Transverse colon (tissue), 4 donors: ENCODE measurements around the gene CACNA1G. TPM values are rescaled to one million over a fixed set of nuclear protein-coding genes. Genes with fewer than 3 reads are reported as not detected.

ENCODE experiments used
- DNase-seq: peaks from one replicate; pipeline ENCODE4 v3.0.0-alpha.2; 2019
- H3K27ac ChIP-seq, 4 donors: fragments of 200-600 bp; sonication (generic); 2 replicates each; pipeline ENCODE4 v1.5.1; 2016 to 2018; ENCODE audit warnings: inconsistent platforms in 4 of 4
- H3K27me3 ChIP-seq: fragments of 200-600 bp; sonication (generic); 2 replicates; pipeline ENCODE4 v1.5.1; 2017; ENCODE audit warnings: inconsistent platforms
- H3K36me3 ChIP-seq, 4 donors: fragments of 200-600 bp; sonication (generic); 2 replicates each; pipeline ENCODE4 v1.5.1; 2017 to 2019; ENCODE audit warnings: inconsistent platforms in 4 of 4
- H3K4me1 ChIP-seq, 4 donors: fragments of 200-600 bp; sonication (generic); 2 replicates each; pipeline ENCODE4 v1.5.1; 2017 to 2020; ENCODE audit warnings: inconsistent platforms in 4 of 4
- H3K4me3 ChIP-seq, 4 donors: fragments of 200-600 bp; sonication (generic); 1 replicate in 1 of 4; 2 replicates in 3 of 4; pipeline versions ENCODE4 v1.5.1 to v1.6.1; 2017 to 2019; ENCODE audit warnings: inconsistent platforms in 4 of 4
- H3K9me3 ChIP-seq, 2 donors: fragments of 200-600 bp; sonication (generic); 2 replicates each; pipeline ENCODE4 v1.5.1; 2017 to 2019; ENCODE audit warnings: inconsistent platforms in 2 of 2
- EP300 ChIP-seq: sonication (generic); formaldehyde crosslinking; IDR thresholded peaks from one replicate; pipeline ENCODE4 v1.6.1; 2017; ENCODE audit warnings: antibody characterized with exemption, low read depth
- POLR2A ChIP-seq: fragments of 450-650 bp; IDR thresholded peaks from one replicate; pipeline ENCODE4 v1.6.1; 2016; ENCODE audit warnings: antibody characterized with exemption, mild to moderate bottlenecking, moderate library complexity
- POLR2AphosphoS5 ChIP-seq, 3 donors: sonication (generic); formaldehyde crosslinking; IDR thresholded peaks; one replicate each; pipeline ENCODE4 v1.6.1; 2016; ENCODE audit warnings: antibody characterized with exemption in 3 of 3
- WGBS, 2 donors: methylation state at CpG; one replicate each; pipeline ENCODE4 v1.1.5; 2018; ENCODE audit warnings: low coverage in 1 of 2; 5-methylcytosine and 5-hydroxymethylcytosine counted together
- in situ Hi-C, 4 donors: fragments of 200-750 bp; cut with MboI; loops; one replicate each; pipeline versions ENCODE4 v1.15.0 to v1.15.1; 2017; ENCODE audit warnings: low sequenced_read_pairs in 3 of 4, low pct_ligation_motif_present in 1 of 4, low pct_unique_long_range_greater_than_20kb in 1 of 4
- intact Hi-C: fragments of 100-400 bp; cut with DNase I; formaldehyde crosslinking; loops from one replicate; pipeline ENCODE4 v1.15.1; 2023; ENCODE audit warnings: low total_unique reads
- total RNA-seq, 4 donors: library from RNA; depleted of rRNA; stranded (reverse); fragments of >200 nt; gene quantifications; one replicate each; pipeline ENCODE4 v1.1.0, GENCODE V29; 2016
- TF ChIP-seq, protein P1 (sequence below), 5 experiments: fragments of 200-600 bp in 3 of 5; fragments of 450-650 bp in 2 of 5; sonication (generic) in 3 of 5; IDR thresholded peaks; 1 replicate in 2 of 5; 2 replicates in 3 of 5; pipeline ENCODE4 v1.5.1; 2016 to 2017; ENCODE audit warnings: antibody characterized with exemption in 5 of 5, inconsistent platforms in 3 of 5, mild to moderate bottlenecking in 2 of 5, moderate library complexity in 1 of 5

The CACNA1G gene
- total RNA-seq, 4 donors from 2014 or later: 0.14 TPM; not detected in 3

DNA sequence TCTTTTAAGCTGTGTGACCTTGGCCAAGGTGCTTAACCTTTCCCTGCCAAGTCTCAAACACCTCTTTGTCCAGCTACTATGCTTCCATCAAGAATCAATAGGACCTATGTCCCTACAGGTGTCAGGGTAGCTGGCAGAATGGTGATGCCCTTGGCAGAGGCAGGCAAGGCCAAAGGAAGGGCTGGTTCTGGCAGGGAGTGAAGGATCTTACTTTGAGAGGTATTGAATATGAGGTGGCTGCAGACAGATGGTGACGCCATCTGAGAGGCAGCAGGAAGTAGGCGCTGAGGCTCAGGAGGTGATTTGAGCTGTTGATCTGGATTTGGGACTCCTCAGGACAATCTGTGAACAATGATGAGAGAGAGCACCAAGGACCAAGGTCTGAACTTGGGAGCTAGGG, 86.7 kb downstream of the CACNA1G start:
- H3K4me3 ChIP-seq: no peak overlapping the region
- no peak for DNase-seq
- in situ Hi-C loops: no loop called here
- peaks cover 0 to 7% (median 0%) of the 10 kb centered on the region in 4 donors for H3K4me1 ChIP-seq
- intact Hi-C loops: no loop called here
- no peaks in the 10 kb centered on the region for H3K9me3 ChIP-seq
- no peaks in the 10 kb centered on the region for H3K36me3 ChIP-seq
- H3K27me3 ChIP-seq: no peaks in the 10 kb centered on the region
- no peak overlapping the region for H3K27ac ChIP-seq
- 90% methylated on average over 2 of the region's 2 CpGs; no CpG with 5 or more reads in 1 of the 2 donors for WGBS, 2 donors
- TF ChIP-seq, protein P1, sequence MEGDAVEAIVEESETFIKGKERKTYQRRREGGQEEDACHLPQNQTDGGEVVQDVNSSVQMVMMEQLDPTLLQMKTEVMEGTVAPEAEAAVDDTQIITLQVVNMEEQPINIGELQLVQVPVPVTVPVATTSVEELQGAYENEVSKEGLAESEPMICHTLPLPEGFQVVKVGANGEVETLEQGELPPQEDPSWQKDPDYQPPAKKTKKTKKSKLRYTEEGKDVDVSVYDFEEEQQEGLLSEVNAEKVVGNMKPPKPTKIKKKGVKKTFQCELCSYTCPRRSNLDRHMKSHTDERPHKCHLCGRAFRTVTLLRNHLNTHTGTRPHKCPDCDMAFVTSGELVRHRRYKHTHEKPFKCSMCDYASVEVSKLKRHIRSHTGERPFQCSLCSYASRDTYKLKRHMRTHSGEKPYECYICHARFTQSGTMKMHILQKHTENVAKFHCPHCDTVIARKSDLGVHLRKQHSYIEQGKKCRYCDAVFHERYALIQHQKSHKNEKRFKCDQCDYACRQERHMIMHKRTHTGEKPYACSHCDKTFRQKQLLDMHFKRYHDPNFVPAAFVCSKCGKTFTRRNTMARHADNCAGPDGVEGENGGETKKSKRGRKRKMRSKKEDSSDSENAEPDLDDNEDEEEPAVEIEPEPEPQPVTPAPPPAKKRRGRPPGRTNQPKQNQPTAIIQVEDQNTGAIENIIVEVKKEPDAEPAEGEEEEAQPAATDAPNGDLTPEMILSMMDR (IDR thresholded peaks at IDR 0.05): no peak
- TF ChIP-seq POLR2AphosphoS5 (IDR thresholded peaks at IDR 0.05): no peak
- TF ChIP-seq POLR2A: no peak
- no peak for TF ChIP-seq EP300

DNA sequence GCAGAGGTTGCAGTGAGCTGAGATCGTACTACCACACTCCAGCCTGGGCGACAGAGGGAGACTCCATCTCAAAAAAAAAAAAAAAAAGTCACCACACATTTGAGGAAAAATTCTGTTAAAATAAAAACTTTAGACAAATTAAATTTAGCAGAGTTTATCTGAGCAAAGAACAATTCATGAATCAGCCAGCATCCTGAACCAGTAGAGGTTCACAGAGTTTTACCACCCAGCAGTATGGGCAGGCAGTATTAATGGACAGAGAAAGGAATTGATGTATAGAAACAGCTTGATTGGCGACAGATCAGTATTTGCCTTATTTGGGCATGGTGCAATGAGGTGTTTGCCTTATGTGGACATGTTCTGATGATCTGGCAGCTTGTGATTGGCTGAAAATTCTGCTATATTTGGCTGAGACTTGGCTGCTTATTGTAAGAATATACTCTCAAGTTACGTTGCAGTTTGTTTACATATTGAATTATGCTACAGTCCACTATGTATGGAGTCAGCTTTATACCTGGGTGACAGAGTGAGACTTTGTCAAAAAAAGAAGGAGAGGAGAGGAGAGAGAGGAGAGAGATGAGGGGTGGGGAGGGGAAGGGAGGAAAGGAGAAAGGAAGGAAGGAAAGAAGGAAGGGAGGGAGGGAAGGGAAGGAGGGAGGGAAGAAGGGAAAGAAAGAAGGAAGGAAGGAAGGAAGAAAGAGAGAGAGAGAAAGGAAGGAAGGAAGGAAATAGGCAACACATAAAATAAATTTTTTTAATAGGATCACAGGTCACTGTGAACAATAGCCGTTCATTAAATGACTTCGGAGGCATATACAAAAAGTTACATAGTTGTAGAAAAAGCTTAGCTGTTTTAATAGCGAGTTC, 88.8 kb downstream of the CACNA1G start:
- in situ Hi-C loops (no loop called here), intact Hi-C loops (no loop called here)
- no peaks in the 10 kb centered on the region for H3K4me1 ChIP-seq
- 77 to 80% methylated on average over 5 to 7 of the region's 7 CpGs for WGBS, 2 donors
- no peaks in the 10 kb centered on the region for H3K9me3 ChIP-seq
- no peak for DNase-seq
- no peaks in the 10 kb centered on the region for H3K27me3 ChIP-seq
- no peak overlapping the region for H3K4me3 ChIP-seq
- H3K27ac ChIP-seq: no peak overlapping the region
- H3K36me3 ChIP-seq: no peaks in the 10 kb centered on the region
- no peak for TF ChIP-seq EP300

DNA sequence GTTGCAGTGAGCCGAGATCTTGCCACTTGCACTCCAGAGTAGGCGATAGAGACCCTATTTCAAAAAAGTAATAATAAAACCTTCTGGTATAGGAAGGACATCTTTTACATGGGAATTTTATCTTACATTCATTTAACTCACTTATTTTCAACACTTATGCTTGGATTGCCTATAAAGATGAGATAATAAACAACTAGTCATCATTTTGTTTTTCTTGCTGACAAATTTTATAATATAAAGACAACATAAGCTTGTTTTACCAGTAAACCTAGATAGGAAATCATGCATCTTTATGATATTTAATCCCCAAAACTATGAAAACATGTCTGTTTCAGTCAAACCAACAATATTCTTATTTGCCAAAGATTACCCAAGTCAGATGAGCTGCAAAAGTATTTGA, 91.1 kb downstream of the CACNA1G start:
- DNase-seq: no peak
- no peaks in the 10 kb centered on the region for H3K9me3 ChIP-seq
- intact Hi-C loops: no loop called here
- TF ChIP-seq POLR2A (no peak), POLR2AphosphoS5 (IDR thresholded peaks at IDR 0.05) (no peak), EP300 (no peak)
- TF ChIP-seq, protein P1 (IDR thresholded peaks at IDR 0.05): no peak
- in situ Hi-C loops: no loop called here
- no peak overlapping the region for H3K4me3 ChIP-seq
- no peak overlapping the region for H3K27ac ChIP-seq
- peaks cover 0 to 2% (median under 1%) of the 10 kb centered on the region in 4 donors for H3K4me1 ChIP-seq
- H3K27me3 ChIP-seq: no peaks in the 10 kb centered on the region
- no peaks in the 10 kb centered on the region for H3K36me3 ChIP-seq
- 91 to 96% methylated on average over 2 of the region's 2 CpGs for WGBS, 2 donors

DNA sequence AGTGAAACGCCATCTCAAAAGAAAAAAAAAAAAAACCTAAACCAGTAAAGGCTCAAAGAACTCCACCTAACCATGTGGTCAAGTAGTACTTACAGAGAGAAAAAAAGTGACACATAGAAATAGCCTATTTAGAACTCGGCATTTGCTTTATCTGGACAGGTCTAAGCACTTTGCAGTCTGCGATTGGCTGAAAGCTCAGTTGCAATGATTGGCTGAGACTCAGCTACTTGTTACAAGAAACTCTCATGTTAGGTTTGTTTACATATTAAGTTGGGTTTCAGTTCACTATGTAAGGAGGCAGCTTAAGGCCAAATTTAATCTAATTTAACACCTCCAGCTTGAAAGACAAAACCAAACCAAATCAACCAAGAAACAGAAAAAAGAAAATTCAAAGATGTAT, 93.2 kb downstream of the CACNA1G start:
- 78 to 92% methylated on average over 3 of the region's 3 CpGs for WGBS, 2 donors
- intact Hi-C loops (no loop called here), in situ Hi-C loops (no loop called here)
- Histone ChIP-seq H3K4me3 (no peak overlapping the region), H3K4me1 (peaks cover 2 to 23% (median 14%) of the 10 kb centered on the region in 4 donors), H3K36me3 (no peaks in the 10 kb centered on the region), H3K27me3 (no peaks in the 10 kb centered on the region), H3K9me3 (no peaks in the 10 kb centered on the region), H3K27ac (no peak overlapping the region)
- no peak for DNase-seq
- no peak for TF ChIP-seq EP300
- TF ChIP-seq POLR2A: no peak
- TF ChIP-seq POLR2AphosphoS5 (IDR thresholded peaks at IDR 0.05): no peak
- TF ChIP-seq, protein P1 (IDR thresholded peaks at IDR 0.05): no peak
